Measurements from ENCODE around the gene CDYL2. TPM values are rescaled to one million over a fixed set of nuclear protein-coding genes. Genes with fewer than 3 reads are reported as not detected.

The CDYL2 gene
- total RNA-seq, 1 donor from 2014 or later, result 5.4 TPM

GRCh38 chr16:80682421-80683070 is 121.9 kb downstream of the CDYL2 start:
- DNase-seq (ENCODE audit: low read depth), result no peak
- TF ChIP-seq, protein P1, sequence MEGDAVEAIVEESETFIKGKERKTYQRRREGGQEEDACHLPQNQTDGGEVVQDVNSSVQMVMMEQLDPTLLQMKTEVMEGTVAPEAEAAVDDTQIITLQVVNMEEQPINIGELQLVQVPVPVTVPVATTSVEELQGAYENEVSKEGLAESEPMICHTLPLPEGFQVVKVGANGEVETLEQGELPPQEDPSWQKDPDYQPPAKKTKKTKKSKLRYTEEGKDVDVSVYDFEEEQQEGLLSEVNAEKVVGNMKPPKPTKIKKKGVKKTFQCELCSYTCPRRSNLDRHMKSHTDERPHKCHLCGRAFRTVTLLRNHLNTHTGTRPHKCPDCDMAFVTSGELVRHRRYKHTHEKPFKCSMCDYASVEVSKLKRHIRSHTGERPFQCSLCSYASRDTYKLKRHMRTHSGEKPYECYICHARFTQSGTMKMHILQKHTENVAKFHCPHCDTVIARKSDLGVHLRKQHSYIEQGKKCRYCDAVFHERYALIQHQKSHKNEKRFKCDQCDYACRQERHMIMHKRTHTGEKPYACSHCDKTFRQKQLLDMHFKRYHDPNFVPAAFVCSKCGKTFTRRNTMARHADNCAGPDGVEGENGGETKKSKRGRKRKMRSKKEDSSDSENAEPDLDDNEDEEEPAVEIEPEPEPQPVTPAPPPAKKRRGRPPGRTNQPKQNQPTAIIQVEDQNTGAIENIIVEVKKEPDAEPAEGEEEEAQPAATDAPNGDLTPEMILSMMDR (conservative IDR thresholded peaks at IDR 0.05; ENCODE audit: low read depth, low read length), result no peak
- no peak overlapping the region for H3K4me3 ChIP-seq (ENCODE audit: low read depth, low read length)

GRCh38 chr16:80681436-80681835 is 123.0 kb downstream of the CDYL2 start:
- H3K4me3 ChIP-seq (ENCODE audit: low read depth, low read length), result no peak overlapping the region
- no peak for DNase-seq (ENCODE audit: low read depth)
- TF ChIP-seq, protein P1 (conservative IDR thresholded peaks at IDR 0.05; ENCODE audit: low read depth, low read length), result no peak

DNA sequence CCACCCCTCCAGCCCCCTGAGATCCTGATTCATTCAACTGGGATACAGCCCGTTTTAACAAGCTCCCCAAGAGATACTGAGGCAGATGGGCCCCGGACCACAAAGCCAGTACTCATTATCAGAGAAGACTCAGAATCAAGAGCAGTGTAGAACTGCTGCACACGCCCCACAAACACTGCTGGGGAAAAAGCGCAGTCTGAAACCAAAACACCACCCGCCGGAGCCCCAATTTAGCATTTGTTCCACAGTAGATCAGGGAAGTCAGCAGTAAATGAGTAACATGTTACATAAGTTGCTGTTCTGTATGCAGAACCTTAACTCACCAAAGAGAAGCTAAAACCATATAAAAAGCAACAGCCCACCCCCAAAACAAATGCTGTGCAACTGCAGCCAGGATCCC is 123.6 kb downstream of the CDYL2 start:
- TF ChIP-seq, protein P1 (conservative IDR thresholded peaks at IDR 0.05; ENCODE audit: low read depth, low read length), result no peak
- no peak for DNase-seq (ENCODE audit: low read depth)
- H3K4me3 ChIP-seq (ENCODE audit: low read depth, low read length), result no peak overlapping the region

DNA sequence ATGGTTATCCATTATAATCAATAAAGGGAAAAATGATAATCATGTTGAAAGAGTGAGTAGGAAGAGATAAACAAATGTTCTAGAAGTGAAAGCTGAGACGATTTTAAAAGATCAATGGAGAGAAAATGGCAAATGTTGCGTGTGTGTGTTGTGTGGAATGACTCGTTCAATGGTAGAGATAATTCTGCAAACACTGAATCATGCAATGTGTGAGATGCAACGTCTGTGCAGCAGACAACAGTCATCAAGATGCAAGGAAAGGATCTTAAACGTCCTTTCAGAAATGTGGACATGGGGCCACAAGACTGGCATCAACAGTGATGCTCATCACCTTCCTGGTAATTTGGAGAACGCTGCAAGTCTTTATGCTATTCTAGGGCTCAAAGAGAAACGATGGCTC is 124.4 kb downstream of the CDYL2 start:
- TF ChIP-seq, protein P1 (conservative IDR thresholded peaks at IDR 0.05; ENCODE audit: low read depth, low read length), result no peak
- H3K4me3 ChIP-seq (ENCODE audit: low read depth, low read length), result no peak overlapping the region

GRCh38 chr16:80674884-80675283 is 129.5 kb downstream of the CDYL2 start:
- DNase-seq (ENCODE audit: low read depth), result no peak

More for the DNA sequence above, 124.4 kb downstream of the CDYL2 start:
- DNase-seq (ENCODE audit: low read depth), result no peak

DNA sequence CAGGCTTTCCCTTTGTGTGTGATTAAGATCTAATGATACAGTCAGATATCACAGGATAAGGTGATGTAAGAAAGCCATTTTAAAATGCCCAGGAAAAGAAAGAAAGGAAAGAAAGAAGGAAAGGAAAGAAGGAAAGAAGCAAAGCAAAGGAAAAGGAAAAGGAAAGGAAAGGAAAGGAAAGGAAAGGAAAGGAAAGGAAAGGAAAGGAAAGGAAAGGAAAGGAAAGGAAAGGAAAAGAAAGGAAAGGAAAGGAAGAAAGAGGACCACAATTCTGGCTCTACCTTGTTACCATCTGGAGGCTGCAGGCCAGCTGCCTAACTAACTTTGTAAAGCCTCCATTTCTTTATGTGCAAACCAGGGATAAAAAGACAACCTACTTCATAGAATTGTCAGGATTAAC is 132.0 kb downstream of the CDYL2 start:
- TF ChIP-seq, protein P1 (conservative IDR thresholded peaks at IDR 0.05; ENCODE audit: low read depth, low read length), result no peak
- H3K4me3 ChIP-seq (ENCODE audit: low read depth, low read length), result no peak overlapping the region
- DNase-seq (ENCODE audit: low read depth), result no peak

More at GRCh38 chr16:80674884-80675283, 129.5 kb downstream of the CDYL2 start:
- TF ChIP-seq, protein P1 (conservative IDR thresholded peaks at IDR 0.05; ENCODE audit: low read depth, low read length), result no peak
- no peak overlapping the region for H3K4me3 ChIP-seq (ENCODE audit: low read depth, low read length)

GRCh38 chr16:80671281-80671849 is 133.0 kb downstream of the CDYL2 start:
- no peak for DNase-seq (ENCODE audit: low read depth)
- no peak overlapping the region for H3K4me3 ChIP-seq (ENCODE audit: low read depth, low read length)
- TF ChIP-seq, protein P1 (conservative IDR thresholded peaks at IDR 0.05; ENCODE audit: low read depth, low read length), result no peak

All from epithelial cell of proximal tubule (primary cell).